Measurements from ENCODE around the gene CTDP1. TPM values are rescaled to one million over a fixed set of nuclear protein-coding genes. Genes with fewer than 3 reads are reported as not detected.

Gene CTDP1
- total RNA-seq, 1 experiment from 2014 or later: 24.9 TPM

DNA sequence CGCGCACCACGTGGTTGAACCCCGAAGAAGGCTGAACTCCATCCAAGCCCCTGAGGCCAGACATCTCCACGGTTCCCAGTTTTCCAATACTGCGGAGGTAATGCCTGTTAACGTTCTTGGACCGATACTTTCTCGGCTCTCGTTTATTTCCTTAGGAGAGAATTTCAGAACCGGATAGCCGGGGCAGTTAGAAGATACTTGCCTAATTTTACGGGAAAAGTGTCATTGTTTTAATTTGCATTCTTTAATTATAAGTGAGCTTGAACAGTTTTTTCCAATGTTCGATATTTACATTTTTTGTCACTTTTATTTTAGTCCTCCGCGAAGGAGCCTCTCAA, 107.9 kb downstream of the CTDP1 start:
- Histone ChIP-seq H3K27me3 (ENCODE audit: insufficient read depth, low read length) (no peaks in the 10 kb centered on the region), H3K36me3 (ENCODE audit: control insufficient read depth in 1 of 2, insufficient read depth in 2 of 2, low read length in 2 of 2) (no peaks in the 10 kb centered on the region), H3K9me3 (ENCODE audit: control insufficient read depth in 1 of 2, insufficient read depth in 1 of 2, low read depth in 1 of 2, low read length in 2 of 2) (no peaks in the 10 kb centered on the region), H3K4me2 (ENCODE audit: low read length) (no peak overlapping the region), H3K9ac (ENCODE audit: low read length) (no peak overlapping the region), H2AFZ (ENCODE audit: low read depth, low read length, poor library complexity, severe bottlenecking) (no peak overlapping the region), H3K79me2 (ENCODE audit: insufficient read depth, low read length) (no peaks in the 10 kb centered on the region), H3K4me1 (ENCODE audit: control insufficient read depth in 1 of 2, insufficient read depth in 2 of 2, low read length in 2 of 2) (no peaks in the 10 kb centered on the region), H3K27ac (ENCODE audit: low read depth, low read length) (no peak overlapping the region), H3K9me2 (ENCODE audit: insufficient read depth) (no peaks in the 10 kb centered on the region), H3K4me3 (replicated peaks in 1 of 2; ENCODE audit: low read depth in 1 of 2, low read length in 2 of 2) (no peak overlapping the region), H4K20me1 (ENCODE audit: insufficient read depth) (no peaks in the 10 kb centered on the region)
- RAD21 ChIA-PET (ENCODE audit: low non-redundant PET in 1 of 2, low total read pairs in 2 of 2, uncharacterized antibody in 2 of 2, unreplicated experiment in 2 of 2): no interaction called here
- POLR2A ChIA-PET: no interaction called here
- ATAC-seq (no peak), DNase-seq (ENCODE audit: low read depth, low spot score) (no peak)
- intact Hi-C loops (cut with micrococcal nuclease): no loop called here
- CTCF ChIA-PET: no interaction called here
- TF ChIP-seq POLR2A (IDR thresholded peaks at IDR 0.05; ENCODE audit: borderline replicate concordance, extremely low read depth, insufficient read depth, insufficient read length): no peak
- no peak for TF ChIP-seq POLR2AphosphoS5 (IDR thresholded peaks at IDR 0.05; ENCODE audit: low read depth, low read length)
- TF ChIP-seq EZH2 (IDR thresholded peaks at IDR 0.05): no peak
- no peak for TF ChIP-seq JUND (IDR thresholded peaks at IDR 0.05)
- no peak for TF ChIP-seq SP1 (IDR thresholded peaks at IDR 0.05; ENCODE audit: low read depth)
- TF ChIP-seq YY1 (IDR thresholded peaks at IDR 0.05; ENCODE audit: extremely low read depth, insufficient replicate concordance, low read depth, low read length): no peak
- BruUV-seq (replicated peaks): no TSS peak

DNA sequence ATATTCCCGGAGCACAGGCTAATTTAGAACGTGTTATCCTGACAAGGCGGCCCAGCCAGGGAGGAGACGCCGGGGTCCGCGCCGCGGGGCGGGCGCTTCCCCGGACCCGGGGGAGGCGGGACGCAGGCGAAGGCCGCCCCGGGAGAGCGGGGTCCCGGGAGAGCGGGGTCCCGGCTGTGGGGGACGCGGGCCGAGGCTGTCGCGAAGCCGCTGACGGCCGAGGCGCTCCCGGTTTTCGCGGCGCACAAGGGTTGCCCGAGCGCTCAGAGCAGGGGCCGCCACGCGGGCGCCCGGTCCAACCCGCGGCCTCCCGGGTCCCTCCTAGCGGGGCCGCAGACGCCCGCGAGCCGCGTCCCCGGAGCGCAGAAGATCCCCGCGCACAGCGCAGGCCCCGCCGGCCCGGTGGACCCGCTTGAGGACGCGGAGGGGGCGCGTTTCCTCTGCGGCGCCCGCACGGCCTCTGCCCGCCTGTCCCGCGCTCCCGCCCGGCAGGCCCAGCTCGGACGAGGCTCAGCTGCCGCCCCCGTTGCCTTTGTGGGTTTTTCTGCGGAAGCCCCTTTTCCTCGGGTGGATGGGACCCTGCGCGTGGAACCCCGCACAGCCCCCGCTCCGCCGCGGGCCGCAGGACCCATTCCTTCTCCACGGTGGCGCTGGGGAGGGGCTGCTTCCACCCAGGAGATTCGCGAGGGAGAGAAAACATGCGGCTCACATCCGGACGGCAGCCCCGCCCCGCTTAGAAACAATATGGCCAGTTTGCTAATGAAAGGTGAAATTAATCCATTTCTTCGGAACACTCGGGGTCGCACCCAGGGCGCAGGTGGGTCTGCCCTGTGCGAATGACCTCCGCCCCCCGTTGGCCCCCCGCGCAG, 108.5 kb downstream of the CTDP1 start:
- ATAC-seq: no peak
- H3K9me2 ChIP-seq (ENCODE audit: insufficient read depth): no peaks in the 10 kb centered on the region
- H3K4me3 ChIP-seq (replicated peaks in 1 of 2; ENCODE audit: low read depth in 1 of 2, low read length in 2 of 2): no peak overlapping the region
- no peaks in the 10 kb centered on the region for H4K20me1 ChIP-seq (ENCODE audit: insufficient read depth)
- RAD21 ChIA-PET (ENCODE audit: low non-redundant PET in 1 of 2, low total read pairs in 2 of 2, uncharacterized antibody in 2 of 2, unreplicated experiment in 2 of 2): no interaction called here
- no peaks in the 10 kb centered on the region for H3K36me3 ChIP-seq (ENCODE audit: control insufficient read depth in 1 of 2, insufficient read depth in 2 of 2, low read length in 2 of 2)
- H3K9me3 ChIP-seq (ENCODE audit: control insufficient read depth in 1 of 2, insufficient read depth in 1 of 2, low read depth in 1 of 2, low read length in 2 of 2): no peaks in the 10 kb centered on the region
- no peaks in the 10 kb centered on the region for H3K79me2 ChIP-seq (ENCODE audit: insufficient read depth, low read length)
- CTCF ChIA-PET: no interaction called here
- H3K4me2 ChIP-seq (ENCODE audit: low read length): no peak overlapping the region
- no peaks in the 10 kb centered on the region for H3K27me3 ChIP-seq (ENCODE audit: insufficient read depth, low read length)
- POLR2A ChIA-PET: no interaction called here
- H3K27ac ChIP-seq (ENCODE audit: low read depth, low read length): no peak overlapping the region
- no peak for DNase-seq (ENCODE audit: low read depth, low spot score)
- no peak overlapping the region for H2AFZ ChIP-seq (ENCODE audit: low read depth, low read length, poor library complexity, severe bottlenecking)
- H3K4me1 ChIP-seq (ENCODE audit: control insufficient read depth in 1 of 2, insufficient read depth in 2 of 2, low read length in 2 of 2): no peaks in the 10 kb centered on the region
- BruUV-seq (replicated peaks): no TSS peak
- H3K9ac ChIP-seq (ENCODE audit: low read length): no peak overlapping the region
- intact Hi-C loops (cut with micrococcal nuclease): no loop called here
- no peak for TF ChIP-seq JUND (IDR thresholded peaks at IDR 0.05)
- no peak for TF ChIP-seq SP1 (IDR thresholded peaks at IDR 0.05; ENCODE audit: low read depth)
- no peak for TF ChIP-seq SRF (IDR thresholded peaks at IDR 0.05; ENCODE audit: low read depth)
- TF ChIP-seq, protein P1, sequence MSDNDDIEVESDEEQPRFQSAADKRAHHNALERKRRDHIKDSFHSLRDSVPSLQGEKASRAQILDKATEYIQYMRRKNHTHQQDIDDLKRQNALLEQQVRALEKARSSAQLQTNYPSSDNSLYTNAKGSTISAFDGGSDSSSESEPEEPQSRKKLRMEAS (IDR thresholded peaks at IDR 0.05): no peak
- no peak for TF ChIP-seq REST (IDR thresholded peaks at IDR 0.05; ENCODE audit: low read depth)
- TF ChIP-seq FOSL1 (IDR thresholded peaks at IDR 0.05; ENCODE audit: low read depth): no peak
- TF ChIP-seq, protein P2, sequence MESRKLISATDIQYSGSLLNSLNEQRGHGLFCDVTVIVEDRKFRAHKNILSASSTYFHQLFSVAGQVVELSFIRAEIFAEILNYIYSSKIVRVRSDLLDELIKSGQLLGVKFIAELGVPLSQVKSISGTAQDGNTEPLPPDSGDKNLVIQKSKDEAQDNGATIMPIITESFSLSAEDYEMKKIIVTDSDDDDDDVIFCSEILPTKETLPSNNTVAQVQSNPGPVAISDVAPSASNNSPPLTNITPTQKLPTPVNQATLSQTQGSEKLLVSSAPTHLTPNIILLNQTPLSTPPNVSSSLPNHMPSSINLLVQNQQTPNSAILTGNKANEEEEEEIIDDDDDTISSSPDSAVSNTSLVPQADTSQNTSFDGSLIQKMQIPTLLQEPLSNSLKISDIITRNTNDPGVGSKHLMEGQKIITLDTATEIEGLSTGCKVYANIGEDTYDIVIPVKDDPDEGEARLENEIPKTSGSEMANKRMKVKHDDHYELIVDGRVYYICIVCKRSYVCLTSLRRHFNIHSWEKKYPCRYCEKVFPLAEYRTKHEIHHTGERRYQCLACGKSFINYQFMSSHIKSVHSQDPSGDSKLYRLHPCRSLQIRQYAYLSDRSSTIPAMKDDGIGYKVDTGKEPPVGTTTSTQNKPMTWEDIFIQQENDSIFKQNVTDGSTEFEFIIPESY (IDR thresholded peaks at IDR 0.05; ENCODE audit: extremely low read depth, insufficient replicate concordance, low read length): no peak
- TF ChIP-seq ELF1 (IDR thresholded peaks at IDR 0.05; ENCODE audit: borderline replicate concordance, low read depth): no peak
- TF ChIP-seq CBX3 (IDR thresholded peaks at IDR 0.05; ENCODE audit: low read depth): no peak
- TF ChIP-seq EGR1 (IDR thresholded peaks at IDR 0.05; ENCODE audit: low read depth): no peak
- no peak for TF ChIP-seq POLR2AphosphoS5 (IDR thresholded peaks at IDR 0.05; ENCODE audit: low read depth, low read length)
- TF ChIP-seq RAD21 (IDR thresholded peaks at IDR 0.05; ENCODE audit: low read depth): no peak
- TF ChIP-seq EZH2 (IDR thresholded peaks at IDR 0.05): no peak
